ENCODE data around the gene PRRC2A. TPM values are rescaled to one million over a fixed set of nuclear protein-coding genes. Genes with fewer than 3 reads are reported as not detected.

The PRRC2A gene
- total RNA-seq, 1 donor from 2014 or later, result 76.5 TPM

Other genes starting within 250 kb of the PRRC2A start
- gene MICA, start 217.1 kb upstream of the PRRC2A start, total RNA-seq, result 83.3 and 207 TPM in 2 replicates
- 6.5 and 9.6 TPM in 2 replicates for gene MICB, start 122.6 kb upstream of the PRRC2A start, total RNA-seq
- not detected in 2 replicates for gene MCCD1, start 91.8 kb upstream of the PRRC2A start, total RNA-seq
- 222 and 273 TPM in 2 replicates for gene DDX39B, start 78.7 kb upstream of the PRRC2A start, total RNA-seq
- gene ATP6V1G2, start 74.1 kb upstream of the PRRC2A start, total RNA-seq, result 2.6 and 3.3 TPM in 2 replicates
- 12.0 and 23.5 TPM in 2 replicates for gene NFKBIL1, start 73.1 kb upstream of the PRRC2A start, total RNA-seq
- not detected in 2 replicates for gene LTA, start 48.4 kb upstream of the PRRC2A start, total RNA-seq
- under 0.01 TPM in 1 of 2 replicates, not detected in the other for gene TNF, start 45.1 kb upstream of the PRRC2A start, total RNA-seq
- gene LTB, start 38.3 kb upstream of the PRRC2A start, total RNA-seq, result not detected in 2 replicates
- gene LST1, start 34.4 kb upstream of the PRRC2A start, total RNA-seq, result not detected in 2 replicates
- gene NCR3, start 27.7 kb upstream of the PRRC2A start, total RNA-seq, result not detected in 2 replicates
- not detected in 2 replicates for gene AIF1, start 5.5 kb upstream of the PRRC2A start, total RNA-seq
- 116 and 226 TPM in 2 replicates for gene BAG6, start 31.9 kb downstream of the PRRC2A start, total RNA-seq
- 0.60 and 0.89 TPM in 2 replicates for gene APOM, start 35.2 kb downstream of the PRRC2A start, total RNA-seq
- 16.6 and 22.0 TPM in 2 replicates for gene C6orf47, start 40.1 kb downstream of the PRRC2A start, total RNA-seq
- 10.1 and 10.3 TPM in 2 replicates for gene GPANK1, start 44.3 kb downstream of the PRRC2A start, total RNA-seq
- 73.6 and 90.3 TPM in 2 replicates for gene CSNK2B, start 45.4 kb downstream of the PRRC2A start, total RNA-seq
- gene LY6G5B, start 49.3 kb downstream of the PRRC2A start, total RNA-seq, result 2.9 and 3.0 TPM in 2 replicates
- 0.51 and 0.59 TPM in 2 replicates for gene LY6G5C, start 60.4 kb downstream of the PRRC2A start, total RNA-seq
- gene ABHD16A, start 82.6 kb downstream of the PRRC2A start, total RNA-seq, result 38.6 and 56.1 TPM in 2 replicates
- not detected in 2 replicates for gene LY6G6F, start 86.2 kb downstream of the PRRC2A start, total RNA-seq
- gene LY6G6D, start 94.6 kb downstream of the PRRC2A start, total RNA-seq, result not detected in 2 replicates
- not detected in 2 replicates for gene LY6G6C, start 101.0 kb downstream of the PRRC2A start, total RNA-seq
- not detected in 2 replicates for gene MPIG6B, start 102.7 kb downstream of the PRRC2A start, total RNA-seq
- 54.9 and 59.1 TPM in 2 replicates for gene DDAH2, start 108.6 kb downstream of the PRRC2A start, total RNA-seq
- gene CLIC1, start 115.8 kb downstream of the PRRC2A start, total RNA-seq, result 514 and 620 TPM in 2 replicates
- 3.6 and 10.9 TPM in 2 replicates for gene MSH5, start 119.3 kb downstream of the PRRC2A start, total RNA-seq
- gene SAPCD1, start 141.9 kb downstream of the PRRC2A start, total RNA-seq, result 1.2 TPM in 2 replicates
- 0.09 TPM in 1 of 2 replicates, not detected in the other for gene VWA7, start 156.6 kb downstream of the PRRC2A start, total RNA-seq
- 67.4 and 123 TPM in 2 replicates for gene VARS1, start 175.0 kb downstream of the PRRC2A start, total RNA-seq
- gene LSM2, start 186.3 kb downstream of the PRRC2A start, total RNA-seq, result 17.2 and 18.4 TPM in 2 replicates
- gene HSPA1L, start 194.6 kb downstream of the PRRC2A start, total RNA-seq, result 1.2 and 2.1 TPM in 2 replicates
- gene HSPA1A, start 194.8 kb downstream of the PRRC2A start, total RNA-seq, result 73.6 and 99.1 TPM in 2 replicates
- 84.9 and 117 TPM in 2 replicates for gene HSPA1B, start 207.0 kb downstream of the PRRC2A start, total RNA-seq
- 72.0 and 133 TPM in 2 replicates for gene NEU1, start 242.1 kb downstream of the PRRC2A start, total RNA-seq

Data from smooth muscle cell of the umbilical artery (primary cell).